Upper lobe of left lung (tissue), 6 donors: ENCODE data around the gene RNU6-7. TPM values are rescaled to one million over a fixed set of nuclear protein-coding genes. Genes with fewer than 3 reads are reported as not detected.

Experiments
- ATAC-seq, 2 donors: fragments of 200-7000 bp; cut with Tn5 transposase; one replicate each; pipeline ENCODE4 v1.9.1; 2022; ENCODE audit warnings: mild to moderate bottlenecking in 2 of 2, moderate library complexity in 2 of 2; ENCODE audit not compliant: low FRiP score in 2 of 2
- DNase-seq, 2 donors: peaks; one replicate each; pipeline ENCODE4 v3.0.0-alpha.2; 2019 to 2020
- H3K27ac ChIP-seq, 4 donors: fragments of 200-600 bp; sonication (generic); one replicate each; pipeline ENCODE4 v1.5.1; 2016 to 2019
- H3K27me3 ChIP-seq, 4 donors: fragments of 200-600 bp; sonication (generic); one replicate each; pipeline ENCODE4 v1.5.1; 2017 to 2019
- H3K36me3 ChIP-seq, 4 donors: fragments of 200-600 bp; sonication (generic); one replicate each; pipeline ENCODE4 v1.5.1; 2016 to 2019
- H3K4me1 ChIP-seq, 4 donors: fragments of 200-600 bp; sonication (generic); one replicate each; pipeline ENCODE4 v1.5.1; 2018 to 2019
- H3K4me3 ChIP-seq, 4 donors: fragments of 200-600 bp; sonication (generic); one replicate each; pipeline ENCODE4 v1.5.1; 2017 to 2019; ENCODE audit warnings: mild to moderate bottlenecking in 2 of 4, moderate library complexity in 1 of 4
- H3K9me3 ChIP-seq, 4 donors: fragments of 200-600 bp; sonication (generic); one replicate each; pipeline ENCODE4 v1.5.1; 2018 to 2019
- EP300 ChIP-seq, 4 donors: sonication (generic); formaldehyde crosslinking; IDR thresholded peaks; one replicate each; pipeline ENCODE4 v1.5.1; 2017; ENCODE audit warnings: antibody characterized with exemption in 4 of 4, control low read depth in 2 of 4
- POLR2A ChIP-seq, 4 donors: fragments of 450-650 bp; IDR thresholded peaks; one replicate each; pipeline ENCODE4 v1.5.1; 2016 to 2017; ENCODE audit warnings: antibody characterized with exemption in 4 of 4, mild to moderate bottlenecking in 2 of 4
- POLR2AphosphoS5 ChIP-seq, 2 donors: sonication (generic); formaldehyde crosslinking; IDR thresholded peaks; one replicate each; pipeline ENCODE4 v1.5.1; 2017; ENCODE audit warnings: antibody characterized with exemption in 2 of 2
- WGBS, 2 donors: methylation state at CpG; one replicate each; pipeline ENCODE4 v1.1.5; 2017 to 2018; 5-methylcytosine and 5-hydroxymethylcytosine counted together
- total RNA-seq, 6 donors: library from RNA; depleted of rRNA in 4 of 6; stranded (reverse); fragments of >200 nt in 4 of 6; gene quantifications; one replicate each; pipeline versions ENCODE4 v1.1.0 to v1.2.1, GENCODE V29; 2016 to 2021
- TF ChIP-seq, protein P1 (sequence below), 6 experiments: fragments of 450-650 bp in 4 of 6; fragments of 200-600 bp in 2 of 6; sonication (generic) in 2 of 6; IDR thresholded peaks; one replicate each; pipeline ENCODE4 v1.5.1; 2016 to 2019; ENCODE audit warnings: antibody characterized with exemption in 6 of 6
- donor health status: DM: no; HTN: no; CAD: no; lungs with moderate emphysema.
- donor health status: DM: no; HTN: yes; CAD: no; lungs with severe emphysema.

Gene RNU6-7
- total RNA-seq, 6 donors from 2014 or later, result not detected

DNA sequence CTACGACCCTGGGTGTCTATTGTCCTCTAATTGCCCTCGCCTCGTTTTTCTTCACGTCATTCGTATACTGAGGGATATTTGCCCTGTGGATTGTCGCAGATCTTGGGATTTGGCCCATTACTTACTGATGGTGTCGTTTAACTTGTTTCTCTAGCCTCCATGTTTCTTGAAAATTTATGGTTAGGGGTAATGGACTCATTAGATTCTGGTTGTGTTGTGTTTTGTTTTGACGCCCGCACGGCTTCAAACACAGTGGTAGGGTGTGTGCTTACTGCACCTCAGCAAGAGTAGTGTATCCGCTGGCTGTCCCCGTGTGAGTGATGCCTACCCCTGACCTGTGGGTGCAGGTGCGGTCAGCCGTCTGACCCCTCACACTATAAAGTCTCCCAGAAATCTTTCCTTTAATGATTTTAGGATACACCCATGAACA is 2.1 kb downstream of the RNU6-7 start:
- H3K4me1 ChIP-seq, result peaks cover 6 to 31% (median 10%) of the 10 kb centered on the region in 4 donors
- peak in 1 of 2 donors; percentile 29 for DNase-seq
- H3K27me3 ChIP-seq, result no peaks in the 10 kb centered on the region
- TF ChIP-seq POLR2A (IDR thresholded peaks at IDR 0.05) (peak in 1 of 4 donors; percentile 3), POLR2AphosphoS5 (IDR thresholded peaks at IDR 0.05) (no peak)
- no peak for ATAC-seq
- H3K27ac ChIP-seq, result peak overlapping the region; percentile 87 to 92 (median 88)
- WGBS, 2 donors, result 3 to 5% methylated on average over 13 to 14 of the region's 14 CpGs
- peak overlapping the region; percentile 48 to 87 (median 68) for H3K4me3 ChIP-seq
- no peaks in the 10 kb centered on the region for H3K36me3 ChIP-seq
- H3K9me3 ChIP-seq, result no peaks in the 10 kb centered on the region

DNA sequence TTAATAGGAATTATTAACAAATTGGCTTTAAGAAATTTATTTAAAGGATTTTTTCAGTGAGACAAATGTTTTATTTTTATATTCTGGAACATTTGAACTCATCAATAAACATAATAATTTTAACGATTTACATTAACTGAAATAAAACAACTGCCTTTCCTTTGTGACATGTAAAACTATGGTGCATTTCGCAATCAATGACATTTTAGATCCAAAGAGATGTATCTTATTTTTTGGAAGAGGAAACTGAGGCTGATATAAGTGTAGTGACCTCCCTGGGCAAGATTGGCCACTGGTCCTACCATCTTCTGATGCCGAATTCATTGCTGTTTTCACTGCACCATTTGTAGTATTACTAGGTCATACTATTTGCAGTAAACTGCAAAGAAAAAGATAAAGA is 3.7 kb downstream of the RNU6-7 start:
- TF ChIP-seq POLR2A (IDR thresholded peaks at IDR 0.05) (no peak), POLR2AphosphoS5 (IDR thresholded peaks at IDR 0.05) (no peak), EP300 (IDR thresholded peaks at IDR 0.05) (no peak)
- TF ChIP-seq, protein P1, sequence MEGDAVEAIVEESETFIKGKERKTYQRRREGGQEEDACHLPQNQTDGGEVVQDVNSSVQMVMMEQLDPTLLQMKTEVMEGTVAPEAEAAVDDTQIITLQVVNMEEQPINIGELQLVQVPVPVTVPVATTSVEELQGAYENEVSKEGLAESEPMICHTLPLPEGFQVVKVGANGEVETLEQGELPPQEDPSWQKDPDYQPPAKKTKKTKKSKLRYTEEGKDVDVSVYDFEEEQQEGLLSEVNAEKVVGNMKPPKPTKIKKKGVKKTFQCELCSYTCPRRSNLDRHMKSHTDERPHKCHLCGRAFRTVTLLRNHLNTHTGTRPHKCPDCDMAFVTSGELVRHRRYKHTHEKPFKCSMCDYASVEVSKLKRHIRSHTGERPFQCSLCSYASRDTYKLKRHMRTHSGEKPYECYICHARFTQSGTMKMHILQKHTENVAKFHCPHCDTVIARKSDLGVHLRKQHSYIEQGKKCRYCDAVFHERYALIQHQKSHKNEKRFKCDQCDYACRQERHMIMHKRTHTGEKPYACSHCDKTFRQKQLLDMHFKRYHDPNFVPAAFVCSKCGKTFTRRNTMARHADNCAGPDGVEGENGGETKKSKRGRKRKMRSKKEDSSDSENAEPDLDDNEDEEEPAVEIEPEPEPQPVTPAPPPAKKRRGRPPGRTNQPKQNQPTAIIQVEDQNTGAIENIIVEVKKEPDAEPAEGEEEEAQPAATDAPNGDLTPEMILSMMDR (IDR thresholded peaks at IDR 0.05), result no peak
- 90 to 95% methylated on average over 3 of the region's 3 CpGs for WGBS, 2 donors
- DNase-seq (no peak), ATAC-seq (no peak)
- Histone ChIP-seq H3K4me3 (no peak overlapping the region), H3K27ac (no peak overlapping the region), H3K27me3 (no peaks in the 10 kb centered on the region), H3K36me3 (no peaks in the 10 kb centered on the region), H3K4me1 (peaks cover 6 to 30% (median 10%) of the 10 kb centered on the region in 4 donors), H3K9me3 (no peaks in the 10 kb centered on the region)

DNA sequence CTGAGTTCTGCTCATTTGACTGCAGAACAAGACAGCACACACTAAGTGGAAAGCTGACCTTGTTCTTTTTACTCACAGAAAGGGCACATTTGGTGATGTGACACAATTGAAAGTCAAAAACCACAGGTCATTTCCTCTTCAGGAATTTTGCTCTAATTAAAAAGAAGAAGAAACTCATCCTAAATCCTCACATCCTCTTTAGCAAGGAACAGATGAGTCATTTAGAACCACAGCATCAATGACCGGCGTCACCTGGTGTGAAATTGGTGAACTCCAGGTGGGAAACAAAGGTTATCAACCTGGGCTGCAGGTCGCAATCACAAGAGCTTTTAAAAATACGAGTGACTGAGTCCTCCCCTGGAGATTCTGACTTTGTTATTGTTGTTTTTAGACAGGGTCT is 4.1 kb downstream of the RNU6-7 start:
- WGBS, 2 donors, result 70 to 75% methylated on average over 4 of the region's 4 CpGs
- Histone ChIP-seq H3K27me3 (no peaks in the 10 kb centered on the region), H3K4me3 (no peak overlapping the region), H3K9me3 (no peaks in the 10 kb centered on the region), H3K27ac (no peak overlapping the region), H3K4me1 (peaks cover 6 to 26% (median 8%) of the 10 kb centered on the region in 4 donors), H3K36me3 (no peaks in the 10 kb centered on the region)
- TF ChIP-seq POLR2AphosphoS5 (IDR thresholded peaks at IDR 0.05) (no peak), POLR2A (IDR thresholded peaks at IDR 0.05) (no peak), EP300 (IDR thresholded peaks at IDR 0.05) (no peak)
- TF ChIP-seq, protein P1 (IDR thresholded peaks at IDR 0.05), result no peak
- no peak for DNase-seq
- no peak for ATAC-seq

DNA sequence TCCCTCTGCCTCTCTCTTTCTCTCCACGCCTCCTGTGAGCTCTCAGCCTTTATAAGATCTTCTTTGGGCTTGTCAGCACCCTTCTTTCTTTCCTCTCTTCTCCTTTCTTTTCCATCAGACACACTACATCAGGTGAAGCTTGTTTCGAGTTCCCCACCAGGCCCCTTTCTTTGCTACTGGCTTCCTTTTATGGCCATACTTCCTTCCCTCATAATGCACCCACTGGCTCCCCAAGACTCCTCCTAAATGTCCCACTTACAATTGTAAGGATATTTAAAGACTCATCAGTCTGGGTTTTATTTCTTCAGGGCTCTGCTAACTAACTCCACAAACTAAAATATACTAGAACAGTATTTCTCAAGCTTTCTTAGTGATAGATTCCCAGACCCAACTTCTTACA is 4.7 kb downstream of the RNU6-7 start:
- TF ChIP-seq POLR2A (IDR thresholded peaks at IDR 0.05) (no peak), EP300 (IDR thresholded peaks at IDR 0.05) (no peak), POLR2AphosphoS5 (IDR thresholded peaks at IDR 0.05) (no peak)
- TF ChIP-seq, protein P1 (IDR thresholded peaks at IDR 0.05), result no peak
- Histone ChIP-seq H3K36me3 (no peaks in the 10 kb centered on the region), H3K27me3 (no peaks in the 10 kb centered on the region), H3K27ac (no peak overlapping the region), H3K4me1 (peaks cover 6 to 23% (median 8%) of the 10 kb centered on the region in 4 donors), H3K4me3 (no peak overlapping the region), H3K9me3 (no peaks in the 10 kb centered on the region)
- ATAC-seq (no peak), DNase-seq (no peak)
- 64 to 77% methylated on average over 2 of the region's 2 CpGs for WGBS, 2 donors

DNA sequence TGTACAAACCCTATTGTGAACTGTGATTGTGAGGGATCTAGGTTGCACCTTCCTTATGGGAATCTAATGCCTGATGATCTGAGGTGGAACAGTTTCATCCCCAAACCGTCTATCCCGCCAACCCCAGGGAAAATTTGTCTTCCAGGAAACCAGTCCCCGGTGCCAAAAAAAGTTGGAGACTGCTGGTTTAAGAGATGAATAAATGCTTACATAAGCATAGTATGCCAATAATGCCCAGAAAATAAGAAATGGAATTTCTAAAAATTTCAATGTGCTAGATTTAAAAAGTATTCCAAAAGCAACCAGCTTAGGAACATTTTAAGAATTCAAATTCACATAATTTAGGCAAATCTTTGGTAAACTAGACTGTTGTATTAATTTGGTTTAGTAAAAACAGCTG is 6.6 kb downstream of the RNU6-7 start:
- TF ChIP-seq EP300 (IDR thresholded peaks at IDR 0.05), result no peak
- TF ChIP-seq, protein P1 (IDR thresholded peaks at IDR 0.05), result no peak
- Histone ChIP-seq H3K9me3 (no peaks in the 10 kb centered on the region), H3K27me3 (no peaks in the 10 kb centered on the region), H3K27ac (no peak overlapping the region), H3K4me1 (peaks cover 0 to 8% (median 3%) of the 10 kb centered on the region in 4 donors), H3K36me3 (no peaks in the 10 kb centered on the region), H3K4me3 (no peak overlapping the region)
- 73 to 94% methylated on average over 3 of the region's 3 CpGs for WGBS, 2 donors
- ATAC-seq (no peak), DNase-seq (no peak)
